GM21423 (cell line): ENCODE results near the gene GABBR2.
A peak's percentile ranks its signal among the peaks of the same experiment; 100 is the strongest.
"Not testable (repeated sequence)": the region's sequence is repeated elsewhere in the genome, so short reads cannot be mapped to it uniquely, and the experiment has no call there.

Experiments used
- ATAC-seq: cut with Tn5 transposase; IDR thresholded peaks from one replicate; pipeline ENCODE4 v1.9.1; 2021; ENCODE audit warnings: mild to moderate bottlenecking, moderate library complexity; ENCODE audit not compliant: unreplicated experiment

Gene GABBR2

GRCh38 chr9:98276907-98277469 is 431.7 kb downstream of the GABBR2 start:
- no peak for ATAC-seq

GRCh38 chr9:98275159-98275558 is 433.6 kb downstream of the GABBR2 start:
- ATAC-seq: no peak

- no peak for ATAC-seq
These were observed 436.7 kb downstream of the GABBR2 start for GRCh38 chr9:98272083-98272482.

GRCh38 chr9:98271479-98271878 is 437.3 kb downstream of the GABBR2 start:
- ATAC-seq: no peak

- not testable (repeated sequence) for ATAC-seq
These were observed 438.5 kb downstream of the GABBR2 start for GRCh38 chr9:98270284-98270683.

GRCh38 chr9:98269652-98270051 is 439.1 kb downstream of the GABBR2 start:
- ATAC-seq: not testable (repeated sequence)

- not testable (repeated sequence) for ATAC-seq
These were observed 441.2 kb downstream of the GABBR2 start for GRCh38 chr9:98267556-98267955.

- ATAC-seq: no peak
These were observed 444.2 kb downstream of the GABBR2 start for GRCh38 chr9:98264516-98264915.

GRCh38 chr9:98263482-98264357 is 445.0 kb downstream of the GABBR2 start:
- ATAC-seq: peak; percentile 81

- ATAC-seq: no peak
These were observed 445.7 kb downstream of the GABBR2 start for GRCh38 chr9:98263080-98263479.

GRCh38 chr9:98262056-98262455 is 446.7 kb downstream of the GABBR2 start:
- no peak for ATAC-seq

- no peak for ATAC-seq
These were observed 448.1 kb downstream of the GABBR2 start for GRCh38 chr9:98260635-98261034.

GRCh38 chr9:98259791-98260190 is 448.9 kb downstream of the GABBR2 start:
- no peak for ATAC-seq

GRCh38 chr9:98256756-98257155 is 452.0 kb downstream of the GABBR2 start:
- no peak for ATAC-seq

GRCh38 chr9:98255578-98256296 is 453.0 kb downstream of the GABBR2 start, which contains the start of gene TBC1D2:
Gene TBC1D2 (minus strand): TSS chr9:98255649. CDS start chr9:98255541, 108 bp downstream.
- ATAC-seq: peak; percentile 86

- ATAC-seq: peak; percentile 3
These were observed 453.6 kb downstream of the GABBR2 start for GRCh38 chr9:98255061-98255577.

GRCh38 chr9:98254228-98255060 is 454.3 kb downstream of the GABBR2 start:
- no peak for ATAC-seq

- ATAC-seq: no peak
These were observed 455.2 kb downstream of the GABBR2 start for GRCh38 chr9:98253565-98253964.

- no peak for ATAC-seq
These were observed 457.2 kb downstream of the GABBR2 start for GRCh38 chr9:98251551-98251950.

GRCh38 chr9:98249771-98250170 is 459.0 kb downstream of the GABBR2 start:
- no peak for ATAC-seq
